K562 (cell line): ENCODE data around the gene USP20.

Experiments
- BHLHE40 ChIP-seq: IDR thresholded peaks from 2 replicates; pipeline ENCODE4 v1.6.1; 2011; ENCODE audit warnings: low read length, improper control_type of control experiment
- ELF4 ChIP-seq: fragments of 450-650 bp; formaldehyde crosslinking; IDR thresholded peaks from 2 replicates; pipeline ENCODE4 v1.4.0; 2022; ENCODE audit warnings: missing genetic modification characterization
- HMG20A ChIP-seq: fragments of 450-650 bp; formaldehyde crosslinking; conservative IDR thresholded peaks from 2 replicates; pipeline ENCODE4 v1.4.0; 2020; ENCODE audit warnings: mild to moderate bottlenecking, mixed read lengths
- POLR2A ChIP-seq: fragments of 450-650 bp; conservative IDR thresholded peaks from 2 replicates; pipeline ENCODE4 v1.6.1; 2016
- WHSC1 ChIP-seq: IDR thresholded peaks from one replicate; pipeline ENCODE4 v1.6.1; 2012; ENCODE audit warnings: low read length, control low read depth, inconsistent platforms
- TF ChIP-seq, protein P1 (sequence below): sonication (generic); formaldehyde crosslinking; IDR thresholded peaks from 2 replicates; pipeline ENCODE4 v1.5.0; 2020; ENCODE audit warnings: missing genetic modification reagents
- TF ChIP-seq, protein P2 (sequence below), 3 experiments: IDR thresholded peaks in 2 of 3; conservative IDR thresholded peaks in 1 of 3; 2 replicates each; pipeline ENCODE4 v1.5.1; 2011 to 2012; ENCODE audit warnings: low read length in 3 of 3, mild to moderate bottlenecking in 3 of 3, control low read depth in 2 of 3, improper control_type of control experiment in 1 of 3, inconsistent platforms in 1 of 3, low read depth in 1 of 3, mixed read lengths in 1 of 3, moderate library complexity in 1 of 3; ENCODE audit not compliant: insufficient read depth in 2 of 3

- TF ChIP-seq WHSC1 (no peak), POLR2A (no peak), HMG20A (no peak), ELF4 (CRISPR knock-in tag) (no peak), BHLHE40 (no peak)
- TF ChIP-seq, protein P1, sequence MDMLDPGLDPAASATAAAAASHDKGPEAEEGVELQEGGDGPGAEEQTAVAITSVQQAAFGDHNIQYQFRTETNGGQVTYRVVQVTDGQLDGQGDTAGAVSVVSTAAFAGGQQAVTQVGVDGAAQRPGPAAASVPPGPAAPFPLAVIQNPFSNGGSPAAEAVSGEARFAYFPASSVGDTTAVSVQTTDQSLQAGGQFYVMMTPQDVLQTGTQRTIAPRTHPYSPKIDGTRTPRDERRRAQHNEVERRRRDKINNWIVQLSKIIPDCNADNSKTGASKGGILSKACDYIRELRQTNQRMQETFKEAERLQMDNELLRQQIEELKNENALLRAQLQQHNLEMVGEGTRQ (CRISPR knock-in tag), result no peak
- TF ChIP-seq, protein P2, sequence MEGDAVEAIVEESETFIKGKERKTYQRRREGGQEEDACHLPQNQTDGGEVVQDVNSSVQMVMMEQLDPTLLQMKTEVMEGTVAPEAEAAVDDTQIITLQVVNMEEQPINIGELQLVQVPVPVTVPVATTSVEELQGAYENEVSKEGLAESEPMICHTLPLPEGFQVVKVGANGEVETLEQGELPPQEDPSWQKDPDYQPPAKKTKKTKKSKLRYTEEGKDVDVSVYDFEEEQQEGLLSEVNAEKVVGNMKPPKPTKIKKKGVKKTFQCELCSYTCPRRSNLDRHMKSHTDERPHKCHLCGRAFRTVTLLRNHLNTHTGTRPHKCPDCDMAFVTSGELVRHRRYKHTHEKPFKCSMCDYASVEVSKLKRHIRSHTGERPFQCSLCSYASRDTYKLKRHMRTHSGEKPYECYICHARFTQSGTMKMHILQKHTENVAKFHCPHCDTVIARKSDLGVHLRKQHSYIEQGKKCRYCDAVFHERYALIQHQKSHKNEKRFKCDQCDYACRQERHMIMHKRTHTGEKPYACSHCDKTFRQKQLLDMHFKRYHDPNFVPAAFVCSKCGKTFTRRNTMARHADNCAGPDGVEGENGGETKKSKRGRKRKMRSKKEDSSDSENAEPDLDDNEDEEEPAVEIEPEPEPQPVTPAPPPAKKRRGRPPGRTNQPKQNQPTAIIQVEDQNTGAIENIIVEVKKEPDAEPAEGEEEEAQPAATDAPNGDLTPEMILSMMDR (IDR thresholded peaks at IDR 0.05 in 2 of 3, conservative IDR thresholded peaks at IDR 0.05 in 1 of 3; ENCODE audit: insufficient read depth in 2 of 3, low read depth in 1 of 3, low read length in 3 of 3), result no peak
Observed at GRCh38 chr9:129874261-129875101, 39.2 kb downstream of the USP20 start.
